Measurements from ENCODE around the gene PAX2. TPM values are rescaled to one million over a fixed set of nuclear protein-coding genes. Genes with fewer than 3 reads are reported as not detected.

The PAX2 gene
- total RNA-seq, 1 donor from 2014 or later, result 0.23 TPM

- H3K9ac ChIP-seq (ENCODE audit: low read length), result no peak overlapping the region
- peaks cover 13% of the 10 kb centered on the region for H4K20me1 ChIP-seq (ENCODE audit: insufficient read depth, low read length)
- no peak overlapping the region for H2AFZ ChIP-seq (ENCODE audit: low read depth, low read length)
- TF ChIP-seq CTCF (IDR thresholded peaks at IDR 0.05; ENCODE audit: insufficient read depth, low read depth, low read length), result no peak
- TF ChIP-seq EZH2 (IDR thresholded peaks at IDR 0.05; ENCODE audit: insufficient read depth, low read length), result peak; percentile 64
- FAIRE-seq (no peak), DNase-seq (ENCODE audit: low read depth) (no peak)
- peaks cover 2% of the 10 kb centered on the region for H3K9me3 Mint-ChIP-seq (ENCODE audit: unreplicated experiment)
- no peaks in the 10 kb centered on the region for H3K4me1 ChIP-seq (ENCODE audit: insufficient read depth, low read length)
- peaks cover 86% of the 10 kb centered on the region for H3K27me3 ChIP-seq (ENCODE audit: insufficient read depth, low read length)
- no peaks in the 10 kb centered on the region for H3K9me3 ChIP-seq (ENCODE audit: insufficient read depth, low read depth, low read length)
- no peaks in the 10 kb centered on the region for H3K36me3 ChIP-seq (ENCODE audit: insufficient read depth, low read length)
- no peak overlapping the region for H3K4me3 ChIP-seq (ENCODE audit: insufficient read depth, low read depth, low read length)
- H3K27ac Mint-ChIP-seq (ENCODE audit: unreplicated experiment), result no peak overlapping the region
- H3K4me1 Mint-ChIP-seq (ENCODE audit: low read depth, unreplicated experiment), result peaks cover 2% of the 10 kb centered on the region
- no peak overlapping the region for H3K4me3 Mint-ChIP-seq (ENCODE audit: unreplicated experiment)
- H3K27me3 Mint-ChIP-seq (ENCODE audit: low read depth, unreplicated experiment), result peaks cover 87% of the 10 kb centered on the region
- no peaks in the 10 kb centered on the region for H3K79me2 ChIP-seq (ENCODE audit: insufficient read depth, low read length)
- no peak overlapping the region for H3K27ac ChIP-seq (ENCODE audit: low read depth, low read length)
- no peaks in the 10 kb centered on the region for H3K36me3 Mint-ChIP-seq (ENCODE audit: low read depth, unreplicated experiment)
- H3K4me2 ChIP-seq (ENCODE audit: low read length), result no peak overlapping the region
These were observed 4.2 kb downstream of the PAX2 start for GRCh38 chr10:100749309-100750217.

GRCh38 chr10:100750291-100751210 is 5.2 kb downstream of the PAX2 start:
- Mint-ChIP-seq H3K27ac (ENCODE audit: unreplicated experiment) (no peak overlapping the region), H3K4me3 (ENCODE audit: unreplicated experiment) (no peak overlapping the region), H3K36me3 (ENCODE audit: low read depth, unreplicated experiment) (no peaks in the 10 kb centered on the region), H3K27me3 (ENCODE audit: low read depth, unreplicated experiment) (peaks cover 91% of the 10 kb centered on the region), H3K4me1 (ENCODE audit: low read depth, unreplicated experiment) (peaks cover 2% of the 10 kb centered on the region), H3K9me3 (ENCODE audit: unreplicated experiment) (peaks cover 2% of the 10 kb centered on the region)
- TF ChIP-seq CTCF (IDR thresholded peaks at IDR 0.05; ENCODE audit: insufficient read depth, low read depth, low read length) (no peak), EZH2 (IDR thresholded peaks at IDR 0.05; ENCODE audit: insufficient read depth, low read length) (no peak)
- H3K9me3 ChIP-seq (ENCODE audit: insufficient read depth, low read depth, low read length), result no peaks in the 10 kb centered on the region
- peaks cover 93% of the 10 kb centered on the region for H3K27me3 ChIP-seq (ENCODE audit: insufficient read depth, low read length)
- no peak overlapping the region for H2AFZ ChIP-seq (ENCODE audit: low read depth, low read length)
- H4K20me1 ChIP-seq (ENCODE audit: insufficient read depth, low read length), result peaks cover 10% of the 10 kb centered on the region
- no peaks in the 10 kb centered on the region for H3K36me3 ChIP-seq (ENCODE audit: insufficient read depth, low read length)
- H3K9ac ChIP-seq (ENCODE audit: low read length), result no peak overlapping the region
- H3K4me3 ChIP-seq (ENCODE audit: insufficient read depth, low read depth, low read length), result no peak overlapping the region
- H3K4me1 ChIP-seq (ENCODE audit: insufficient read depth, low read length), result no peaks in the 10 kb centered on the region
- DNase-seq (ENCODE audit: low read depth), result no peak
- H3K79me2 ChIP-seq (ENCODE audit: insufficient read depth, low read length), result no peaks in the 10 kb centered on the region
- H3K27ac ChIP-seq (ENCODE audit: low read depth, low read length), result no peak overlapping the region
- no peak overlapping the region for H3K4me2 ChIP-seq (ENCODE audit: low read length)
- FAIRE-seq, result no peak

Data from astrocyte (in vitro differentiated cells and primary cell).